Testis (tissue), 2 donors: ENCODE measurements around the gene ADAM15.

Experiments used
- POLR2A ChIP-seq: fragments of 450-650 bp; IDR thresholded peaks from one replicate; pipeline ENCODE4 v1.6.1; 2017; ENCODE audit warnings: antibody characterized with exemption, mild to moderate bottlenecking, moderate library complexity
- TF ChIP-seq, protein P1 (sequence below), 3 experiments: fragments of 450-650 bp in 2 of 3; fragments of 200-600 bp in 1 of 3; sonication (generic) in 1 of 3; IDR thresholded peaks; one replicate each; pipeline ENCODE4 v1.5.1; 2016 to 2019; ENCODE audit warnings: antibody characterized with exemption in 3 of 3, mild to moderate bottlenecking in 2 of 3, moderate library complexity in 1 of 3

DNA sequence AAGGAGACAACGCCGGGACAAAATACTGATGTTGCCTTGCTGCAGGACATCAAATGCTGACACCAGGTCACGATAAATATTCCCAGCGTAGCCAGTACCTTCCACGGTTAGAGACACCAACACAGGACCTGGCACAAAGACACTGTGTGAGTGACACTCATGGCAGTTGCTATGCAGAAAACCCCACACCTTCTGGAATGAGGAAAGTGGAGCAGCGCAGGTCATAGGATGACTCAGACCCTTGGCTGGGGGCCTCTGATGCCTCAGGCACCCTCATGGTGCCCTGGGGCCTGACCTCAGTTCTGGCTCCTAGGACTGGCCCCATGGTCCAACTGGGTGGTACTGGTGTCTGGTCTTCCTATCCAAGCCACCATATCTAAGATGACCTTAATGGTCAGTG is 24.5 kb upstream of the ADAM15 start:
- TF ChIP-seq, protein P1, sequence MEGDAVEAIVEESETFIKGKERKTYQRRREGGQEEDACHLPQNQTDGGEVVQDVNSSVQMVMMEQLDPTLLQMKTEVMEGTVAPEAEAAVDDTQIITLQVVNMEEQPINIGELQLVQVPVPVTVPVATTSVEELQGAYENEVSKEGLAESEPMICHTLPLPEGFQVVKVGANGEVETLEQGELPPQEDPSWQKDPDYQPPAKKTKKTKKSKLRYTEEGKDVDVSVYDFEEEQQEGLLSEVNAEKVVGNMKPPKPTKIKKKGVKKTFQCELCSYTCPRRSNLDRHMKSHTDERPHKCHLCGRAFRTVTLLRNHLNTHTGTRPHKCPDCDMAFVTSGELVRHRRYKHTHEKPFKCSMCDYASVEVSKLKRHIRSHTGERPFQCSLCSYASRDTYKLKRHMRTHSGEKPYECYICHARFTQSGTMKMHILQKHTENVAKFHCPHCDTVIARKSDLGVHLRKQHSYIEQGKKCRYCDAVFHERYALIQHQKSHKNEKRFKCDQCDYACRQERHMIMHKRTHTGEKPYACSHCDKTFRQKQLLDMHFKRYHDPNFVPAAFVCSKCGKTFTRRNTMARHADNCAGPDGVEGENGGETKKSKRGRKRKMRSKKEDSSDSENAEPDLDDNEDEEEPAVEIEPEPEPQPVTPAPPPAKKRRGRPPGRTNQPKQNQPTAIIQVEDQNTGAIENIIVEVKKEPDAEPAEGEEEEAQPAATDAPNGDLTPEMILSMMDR (IDR thresholded peaks at IDR 0.05): no peak
- TF ChIP-seq POLR2A: no peak
